ENCODE data around the gene TMEM69. TPM values are rescaled to one million over a fixed set of nuclear protein-coding genes. Genes with fewer than 3 reads are reported as not detected.

Gene TMEM69
- total and polyA plus RNA-seq, 2 of the 13 experiments (the other 11 are each of a cell fraction or from before 2014, with no cell fraction given): 25.4 to 135 TPM

DNA sequence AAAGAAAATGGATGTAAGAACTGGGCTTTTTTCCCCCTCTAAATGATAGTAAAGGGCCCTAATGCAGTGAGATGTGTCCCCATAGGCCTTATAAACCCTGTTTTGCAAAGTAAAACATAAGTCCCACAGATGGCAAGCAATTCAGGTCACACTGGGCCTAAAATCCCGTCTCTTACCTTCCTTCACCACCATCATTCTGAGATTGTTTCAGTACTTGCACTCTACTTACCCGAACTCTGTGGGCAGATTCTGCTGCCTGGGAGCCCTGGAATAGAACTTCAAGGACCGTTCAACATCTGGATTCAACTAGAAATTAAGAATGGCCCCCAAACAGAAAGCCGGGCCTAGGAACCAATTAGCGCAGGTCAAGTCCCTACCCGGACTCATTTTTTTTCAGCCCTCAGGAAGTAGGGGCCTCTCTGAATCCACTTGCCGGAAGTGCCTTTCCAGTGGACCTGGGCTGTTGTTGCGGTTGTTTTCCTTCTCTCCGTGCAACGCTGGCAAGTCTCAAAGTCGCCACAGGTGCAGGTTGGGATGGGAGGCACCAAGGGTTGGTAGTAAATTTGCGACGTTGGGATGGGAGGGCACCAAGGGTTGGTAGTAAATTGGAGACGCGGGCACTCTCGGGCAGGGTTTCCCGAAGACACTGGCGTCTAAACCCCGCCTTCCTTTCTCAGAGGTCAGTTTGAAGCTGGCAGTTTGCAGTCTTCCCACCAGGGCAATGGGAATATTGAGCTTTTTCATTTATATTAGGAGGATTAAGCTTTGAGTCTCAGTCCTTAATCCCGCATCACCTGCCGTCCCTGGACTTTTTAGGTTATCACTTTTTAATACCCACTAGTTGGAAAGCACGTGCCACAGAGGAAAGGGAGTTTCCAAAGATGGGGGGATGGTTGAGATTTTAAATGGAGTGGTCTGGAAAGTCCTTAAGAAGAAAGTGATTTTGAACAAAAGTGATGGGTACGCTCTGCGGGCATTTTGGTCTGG, at the start of gene TMEM69 (continued):
- TF ChIP-seq ZHX1 (CRISPR knock-in tag; IDR thresholded peaks at IDR 0.05; ENCODE audit: low read depth) (0 out of 2 replicates have a peak, but pooled peaks have one; percentile 45), TBX2 (CRISPR knock-in tag; IDR thresholded peaks at IDR 0.05; ENCODE audit: borderline replicate concordance) (peak; percentile 65), ZNF503 (CRISPR knock-in tag; IDR thresholded peaks at IDR 0.05) (peak; percentile 77; the same call in 1 of the 2 replicates), ZFP91 (CRISPR knock-in tag; IDR thresholded peaks at IDR 0.05; ENCODE audit: borderline replicate concordance) (no peak; the same call in 1 of the 2 replicates), PATZ1 (CRISPR knock-in tag; IDR thresholded peaks at IDR 0.05) (peak; percentile 75), POGZ (CRISPR knock-in tag; IDR thresholded peaks at IDR 0.05) (peak; percentile 83), TAF1 (CRISPR knock-in tag; IDR thresholded peaks at IDR 0.05) (peak; percentile 82), ZNF333 (CRISPR knock-in tag; IDR thresholded peaks at IDR 0.05; ENCODE audit: borderline replicate concordance) (no peak), CREM (IDR thresholded peaks at IDR 0.05) (peak; percentile 76), CREM (CRISPR knock-in tag; IDR thresholded peaks at IDR 0.05) (no peak), GATA4 (IDR thresholded peaks at IDR 0.05; ENCODE audit: borderline replicate concordance, low read depth) (0 out of 2 replicates have a peak, but pooled peaks have one; percentile 20), ZNF703 (CRISPR knock-in tag; IDR thresholded peaks at IDR 0.05; ENCODE audit: borderline replicate concordance) (no peak), NR2F1 (CRISPR knock-in tag; IDR thresholded peaks at IDR 0.05) (no peak), BHLHE40 (IDR thresholded peaks at IDR 0.05; ENCODE audit: low read length) (0 out of 2 replicates have a peak, but pooled peaks have one; percentile 18), ZEB1 (IDR thresholded peaks at IDR 0.05; ENCODE audit: insufficient replicate concordance, low read depth) (peak; percentile 78)
- TF ChIP-seq, protein P1, sequence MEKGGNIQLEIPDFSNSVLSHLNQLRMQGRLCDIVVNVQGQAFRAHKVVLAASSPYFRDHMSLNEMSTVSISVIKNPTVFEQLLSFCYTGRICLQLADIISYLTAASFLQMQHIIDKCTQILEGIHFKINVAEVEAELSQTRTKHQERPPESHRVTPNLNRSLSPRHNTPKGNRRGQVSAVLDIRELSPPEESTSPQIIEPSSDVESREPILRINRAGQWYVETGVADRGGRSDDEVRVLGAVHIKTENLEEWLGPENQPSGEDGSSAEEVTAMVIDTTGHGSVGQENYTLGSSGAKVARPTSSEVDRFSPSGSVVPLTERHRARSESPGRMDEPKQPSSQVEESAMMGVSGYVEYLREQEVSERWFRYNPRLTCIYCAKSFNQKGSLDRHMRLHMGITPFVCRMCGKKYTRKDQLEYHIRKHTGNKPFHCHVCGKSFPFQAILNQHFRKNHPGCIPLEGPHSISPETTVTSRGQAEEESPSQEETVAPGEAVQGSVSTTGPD (CRISPR knock-in tag; IDR thresholded peaks at IDR 0.05): no peak

Measured in HepG2 (cell line).